K562 (cell line): ENCODE data around the gene SDR39U1. TPM values are rescaled to one million over a fixed set of nuclear protein-coding genes. Genes with fewer than 3 reads are reported as not detected.
A peak's percentile ranks its signal among the peaks of the same experiment; 100 is the strongest.

Experiments
- AFF1 ChIP-seq, 2 experiments: fragments of 450-650 bp; IDR thresholded peaks; 2 replicates each; pipeline ENCODE4 v1.6.1; 2018; ENCODE audit warnings: mild to moderate bottlenecking in 2 of 2, low read depth in 1 of 2; ENCODE audit not compliant: partially characterized antibody in 2 of 2
- BCOR ChIP-seq: fragments of 450-650 bp; IDR thresholded peaks from 2 replicates; pipeline ENCODE4 v1.6.1; 2016
- CBFA2T3 ChIP-seq: fragments of 450-650 bp; IDR thresholded peaks from 2 replicates; pipeline ENCODE4 v1.6.1; 2017
- CCNT2 ChIP-seq: IDR thresholded peaks from 2 replicates; pipeline ENCODE4 v1.6.1; 2011; ENCODE audit warnings: borderline replicate concordance, low read depth, mild to moderate bottlenecking, moderate library complexity, mixed read lengths, low read length; ENCODE audit not compliant: insufficient read length; ENCODE audit errors: extremely low read depth
- EHMT2 ChIP-seq: fragments of 450-650 bp; IDR thresholded peaks from 2 replicates; pipeline ENCODE4 v1.6.1; 2018; ENCODE audit warnings: antibody characterized with exemption
- ETS2 ChIP-seq: IDR thresholded peaks from 2 replicates; pipeline ENCODE4 v1.6.1; 2016; ENCODE audit warnings: borderline replicate concordance, missing genetic modification characterization, mild to moderate bottlenecking, moderate library complexity, missing compliant biosample characterization; ENCODE audit not compliant: poor library complexity, severe bottlenecking
- FOXK2 ChIP-seq, 2 experiments: fragments of 450-650 bp; IDR thresholded peaks in 1 of 2; conservative IDR thresholded peaks in 1 of 2; 2 replicates each; pipeline ENCODE4 v1.6.1; 2016; ENCODE audit warnings: low read depth in 2 of 2, mild to moderate bottlenecking in 1 of 2
- ILF3 ChIP-seq: fragments of 450-650 bp; IDR thresholded peaks from 2 replicates; pipeline ENCODE4 v1.6.1; 2018; ENCODE audit warnings: antibody characterized with exemption, mild to moderate bottlenecking, moderate library complexity, borderline replicate concordance
- MBD1 ChIP-seq: fragments of 250-450 bp; sonication (Bioruptor Pico); IDR thresholded peaks from 2 replicates; pipeline ENCODE4 v1.8.0; 2022; ENCODE audit warnings: inconsistent platforms
- NR4A1 ChIP-seq, 2 experiments: fragments of 250-450 bp in 1 of 2; fragments of 450-650 bp in 1 of 2; sonication (Bioruptor Pico) in 1 of 2; IDR thresholded peaks; 2 replicates each; pipeline versions ENCODE4 v1.4.0 to v1.6.1; 2016 to 2020; ENCODE audit warnings: mild to moderate bottlenecking in 2 of 2, missing compliant biosample characterization in 1 of 2, missing genetic modification characterization in 1 of 2, moderate library complexity in 1 of 2
- POLR2G ChIP-seq: fragments of 200-400 bp; formaldehyde crosslinking; IDR thresholded peaks from 2 replicates; pipeline ENCODE4 v1.6.1; 2017; ENCODE audit warnings: low read depth, mild to moderate bottlenecking, antibody characterized with exemption, low read length, moderate library complexity
- RB1 ChIP-seq: fragments of 450-650 bp; IDR thresholded peaks from 2 replicates; pipeline ENCODE4 v1.6.1; 2017; ENCODE audit warnings: low read depth, mild to moderate bottlenecking
- RBM14 ChIP-seq: fragments of 200-400 bp; formaldehyde crosslinking; IDR thresholded peaks from 2 replicates; pipeline ENCODE4 v1.6.1; 2018; ENCODE audit warnings: low read depth, mild to moderate bottlenecking, low read length, moderate library complexity, borderline replicate concordance; ENCODE audit not compliant: insufficient read depth
- SNIP1 ChIP-seq: fragments of 450-650 bp; IDR thresholded peaks from 2 replicates; pipeline ENCODE4 v1.7.1; 2017; ENCODE audit warnings: low read depth, mild to moderate bottlenecking
- TCF7L2 ChIP-seq: fragments of 150-350 bp; IDR thresholded peaks from 2 replicates; pipeline ENCODE4 v1.6.1; 2016; ENCODE audit warnings: low read depth, mild to moderate bottlenecking, low read length, moderate library complexity
- U2AF1 ChIP-seq: fragments of 200-400 bp; formaldehyde crosslinking; optimal IDR thresholded peaks from 2 replicates; pipeline ENCODE3; 2017; ENCODE audit warnings: mild to moderate bottlenecking, low read depth, low read length, moderate library complexity
- ZNF263 ChIP-seq: sonication (generic); formaldehyde crosslinking; IDR thresholded peaks from 2 replicates; pipeline ENCODE4 v1.8.0; 2022; ENCODE audit warnings: mild to moderate bottlenecking, missing genetic modification reagents, borderline replicate concordance
- ZNF280A ChIP-seq: fragments of 450-650 bp; IDR thresholded peaks from 2 replicates; pipeline ENCODE4 v1.6.1; 2018; ENCODE audit warnings: mild to moderate bottlenecking, low read depth; ENCODE audit not compliant: partially characterized antibody
- ZNF699 ChIP-seq: fragments of 250-450 bp; sonication (Bioruptor Pico); IDR thresholded peaks from 2 replicates; pipeline ENCODE4 v1.8.0; 2021; ENCODE audit warnings: mild to moderate bottlenecking, moderate library complexity; ENCODE audit not compliant: insufficient replicate concordance
- polyA plus RNA-seq, 8 experiments: library from polyadenylated mRNA; depleted of rRNA in 4 of 8; stranded (reverse) in 5 of 8; unstranded in 3 of 8; fragments of >200 nt; fragmentation: Nextera tagmentation in 2 of 8; fragmentation: Illumina TruSeq in 1 of 8; extraction: Ambion mirVana in 2 of 8; extraction: Trizol in 1 of 8; gene quantifications; 2 replicates each; pipeline versions ENCODE4 v1.2.1 to v1.2.3, GENCODE V29; 2011 to 2014; ENCODE audit warnings: inconsistent platforms in 1 of 8, missing spikeins in 1 of 8
- total RNA-seq, 7 experiments: library from RNA; depleted of rRNA in 6 of 7; stranded (reverse); fragments of >200 nt in 6 of 7; fragmentation: Illumina TruSeq in 2 of 7; extraction: Trizol in 2 of 7; gene quantifications; 2 replicates each; pipeline versions ENCODE4 v1.2.1 to v1.2.3, GENCODE V29; 2011 to 2021; ENCODE audit warnings: low replicate concordance in 1 of 7
- TF ChIP-seq, protein P1 (sequence below): sonication (generic); formaldehyde crosslinking; IDR thresholded peaks from 2 replicates; pipeline ENCODE4 v1.9.0; 2022; ENCODE audit warnings: mild to moderate bottlenecking, missing genetic modification reagents

SDR39U1 gene
- total and polyA plus RNA-seq, 9 of the 15 experiments (the other 6 are each of a cell fraction or from before 2014, with no cell fraction given) = 10.4 to 56.1 (median 19.8) TPM

DNA sequence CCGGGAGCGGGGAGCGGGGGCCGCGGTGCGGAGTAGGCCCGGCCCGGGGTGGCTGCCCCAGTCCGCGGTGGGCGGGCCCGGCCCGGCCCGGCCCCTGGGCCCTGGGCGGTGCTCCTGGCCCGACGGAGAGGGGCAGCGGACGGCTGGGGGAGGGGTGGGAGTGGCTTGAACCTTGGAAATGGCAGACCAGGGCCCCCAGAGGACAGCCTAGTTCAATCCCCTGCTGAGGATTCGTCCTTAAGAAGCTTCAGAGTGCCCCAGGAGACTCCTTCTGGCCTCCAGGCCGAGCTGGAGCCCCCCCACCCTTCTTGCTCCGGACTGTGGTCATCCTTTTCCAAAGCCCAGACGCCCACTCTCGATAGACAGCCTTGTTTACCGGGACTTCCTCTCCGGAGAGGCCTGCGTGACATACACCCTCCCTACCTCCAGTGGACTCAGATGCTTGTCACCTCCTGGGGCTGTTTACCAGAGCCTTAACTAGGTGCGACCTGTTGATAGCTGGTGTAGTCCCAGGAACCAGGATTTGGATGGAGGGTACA, 12.4 kb downstream of the SDR39U1 start (continued):
- no peak for TF ChIP-seq ZNF280A
- no peak for TF ChIP-seq ZNF263 (CRISPR knock-in tag)
- TF ChIP-seq, protein P1, sequence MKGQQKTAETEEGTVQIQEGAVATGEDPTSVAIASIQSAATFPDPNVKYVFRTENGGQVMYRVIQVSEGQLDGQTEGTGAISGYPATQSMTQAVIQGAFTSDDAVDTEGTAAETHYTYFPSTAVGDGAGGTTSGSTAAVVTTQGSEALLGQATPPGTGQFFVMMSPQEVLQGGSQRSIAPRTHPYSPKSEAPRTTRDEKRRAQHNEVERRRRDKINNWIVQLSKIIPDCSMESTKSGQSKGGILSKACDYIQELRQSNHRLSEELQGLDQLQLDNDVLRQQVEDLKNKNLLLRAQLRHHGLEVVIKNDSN (CRISPR knock-in tag) = no peak
- TF ChIP-seq POLR2G = 0 out of 2 replicates have a peak, but pooled peaks have one; percentile 37
- no peak for TF ChIP-seq ILF3
- TF ChIP-seq ZNF699 = no peak
- no peak for TF ChIP-seq ETS2
- no peak for TF ChIP-seq U2AF1
- no peak for TF ChIP-seq SNIP1
- no peak for TF ChIP-seq RB1
- peak; percentile 77 to 89 for TF ChIP-seq FOXK2 (conservative IDR thresholded peaks at IDR 0.05 in 1 of 2, IDR thresholded peaks at IDR 0.05 in 1 of 2; ENCODE audit: low read depth in 2 of 2)
- TF ChIP-seq EHMT2 = no peak
- TF ChIP-seq AFF1 (IDR thresholded peaks at IDR 0.05; ENCODE audit: low read depth in 1 of 2, partially characterized antibody in 2 of 2) = no peak
- TF ChIP-seq MBD1 (CRISPR knock-in tag) = no peak
- TF ChIP-seq CCNT2 = peak; percentile 10
- no peak for TF ChIP-seq CBFA2T3
- no peak for TF ChIP-seq RBM14
- no peak for TF ChIP-seq TCF7L2
- no peak for TF ChIP-seq NR4A1 (CRISPR knock-in tag; IDR thresholded peaks at IDR 0.05)
- TF ChIP-seq NR4A1 (tag; IDR thresholded peaks at IDR 0.05) = no peak
- TF ChIP-seq BCOR = no peak
